Neural cell (in vitro differentiated cells): ENCODE results near the gene GPC3. TPM values are rescaled to one million over a fixed set of nuclear protein-coding genes. Genes with fewer than 3 reads are reported as not detected.

Source experiments
- H2AFZ ChIP-seq: fragments of 200-600, 300-800 bp; sonication (generic), shearing (Covaris generic); 2 replicates; pipeline ENCODE4 v1.6.0; 2014; ENCODE audit warnings: low read depth, mild to moderate bottlenecking, antibody characterized with exemption, low read length, moderate library complexity
- H3F3A ChIP-seq: fragments of 200-600 bp; shearing (Covaris generic); 2 replicates; pipeline ENCODE4 v1.6.1; 2016; ENCODE audit warnings: mild to moderate bottlenecking, moderate library complexity, mixed read lengths, antibody characterized with exemption, low read length; ENCODE audit not compliant: insufficient read depth, poor library complexity, severe bottlenecking
- H3K27ac ChIP-seq: fragments of 200-600, 300-800 bp; sonication (generic), shearing (Covaris generic); 2 replicates; pipeline ENCODE4 v1.5.1; 2014; ENCODE audit warnings: mild to moderate bottlenecking, low read length, moderate library complexity
- H3K27me3 ChIP-seq: fragments of 300-800, 200-600 bp; sonication (generic), shearing (Covaris generic); 2 replicates; pipeline ENCODE4 v1.6.0; 2014; ENCODE audit warnings: mild to moderate bottlenecking, low read depth, low read length, moderate library complexity; ENCODE audit not compliant: insufficient read depth
- H3K36me3 ChIP-seq: fragments of 300-800, 200-600 bp; sonication (generic), shearing (Covaris generic); 2 replicates; pipeline ENCODE4 v1.5.1; 2014; ENCODE audit warnings: mild to moderate bottlenecking, antibody characterized with exemption, low read length, moderate library complexity; ENCODE audit not compliant: insufficient read depth
- H3K4me2 ChIP-seq: fragments of 300-800, 200-600 bp; sonication (generic), shearing (Covaris generic); 2 replicates; pipeline ENCODE4 v1.6.0; 2014; ENCODE audit warnings: mild to moderate bottlenecking, low read length
- H3K4me3 ChIP-seq: fragments of 300-800, 200-600 bp; sonication (generic), shearing (Covaris generic); 2 replicates; pipeline ENCODE4 v1.5.1; 2014; ENCODE audit warnings: mild to moderate bottlenecking, low read length, moderate library complexity
- H3K79me2 ChIP-seq: fragments of 200-600 bp; shearing (Covaris generic); replicated peaks from 2 replicates; pipeline ENCODE4 v1.6.0; 2014; ENCODE audit warnings: mild to moderate bottlenecking, low read length, moderate library complexity; ENCODE audit not compliant: insufficient read depth
- H3K9ac ChIP-seq: fragments of 300-800, 200-600 bp; sonication (generic), shearing (Covaris generic); 2 replicates; pipeline ENCODE4 v1.6.1; 2016; ENCODE audit warnings: mild to moderate bottlenecking, low read length, mixed read lengths
- H3K9me2 ChIP-seq: fragments of 200-600 bp; shearing (Covaris generic); 2 replicates; pipeline ENCODE4 v1.6.1; 2016; ENCODE audit warnings: mild to moderate bottlenecking, low read length, mixed read lengths; ENCODE audit not compliant: insufficient read depth
- H3K9me3 ChIP-seq: fragments of 200-600, 300-800 bp; sonication (generic), shearing (Covaris generic); 2 replicates; pipeline ENCODE4 v1.6.1; 2016; ENCODE audit warnings: mild to moderate bottlenecking, mixed run types, low read length, moderate library complexity, mixed read lengths
- H4K20me1 ChIP-seq: fragments of 200-600 bp; shearing (Covaris generic); 2 replicates; pipeline ENCODE4 v1.6.1; 2016; ENCODE audit warnings: mild to moderate bottlenecking, mixed run types; ENCODE audit not compliant: insufficient read depth
- EP300 ChIP-seq: fragments of 450-650 bp; conservative IDR thresholded peaks from 2 replicates; pipeline ENCODE4 v1.6.1; 2014; ENCODE audit warnings: antibody characterized with exemption, mild to moderate bottlenecking, moderate library complexity; ENCODE audit not compliant: poor library complexity, severe bottlenecking
- EZH2 ChIP-seq: fragments of 200-600, 300-800 bp; shearing (Covaris generic), sonication (generic); IDR thresholded peaks from 2 replicates; pipeline ENCODE4 v1.6.1; 2014; ENCODE audit warnings: antibody characterized with exemption, low read length, borderline replicate concordance, mild to moderate bottlenecking; ENCODE audit not compliant: insufficient read depth, poor library complexity, severe bottlenecking
- MXI1 ChIP-seq: fragments of 450-650 bp; conservative IDR thresholded peaks from 2 replicates; pipeline ENCODE4 v1.6.1; 2014; ENCODE audit warnings: antibody characterized with exemption, mild to moderate bottlenecking; ENCODE audit not compliant: poor library complexity, severe bottlenecking
- POLR2AphosphoS5 ChIP-seq: IDR thresholded peaks from 2 replicates; pipeline ENCODE4 v1.6.1; 2012
- RAD21 ChIP-seq: fragments of 450-650 bp; conservative IDR thresholded peaks from 2 replicates; pipeline ENCODE4 v1.6.1; 2014; ENCODE audit warnings: antibody characterized with exemption, mild to moderate bottlenecking, moderate library complexity
- SMC3 ChIP-seq: fragments of 450-650 bp; conservative IDR thresholded peaks from 2 replicates; pipeline ENCODE4 v1.6.1; 2014; ENCODE audit warnings: antibody characterized with exemption, mild to moderate bottlenecking, moderate library complexity; ENCODE audit not compliant: poor library complexity
- TAF1 ChIP-seq: IDR thresholded peaks from 2 replicates; pipeline ENCODE4 v1.6.1; 2012; ENCODE audit warnings: low read depth
- polyA plus RNA-seq: library from polyadenylated mRNA; depleted of rRNA; stranded (reverse); fragments of >200 nt; gene quantifications from 2 replicates; pipeline ENCODE4 v1.2.3, GENCODE V29; 2014
- TF ChIP-seq, protein P1 (sequence below): fragments of 450-650 bp; IDR thresholded peaks from 2 replicates; pipeline ENCODE4 v1.5.1; 2014; ENCODE audit warnings: antibody characterized with exemption, mild to moderate bottlenecking, moderate library complexity; ENCODE audit not compliant: poor library complexity, severe bottlenecking
- TF ChIP-seq, protein P2 (sequence below): IDR thresholded peaks from 2 replicates; pipeline ENCODE4 v1.6.1; 2012; ENCODE audit warnings: borderline replicate concordance

The GPC3 gene
- polyA plus RNA-seq, 1 donor from 2014 or later = 2.1 TPM

DNA sequence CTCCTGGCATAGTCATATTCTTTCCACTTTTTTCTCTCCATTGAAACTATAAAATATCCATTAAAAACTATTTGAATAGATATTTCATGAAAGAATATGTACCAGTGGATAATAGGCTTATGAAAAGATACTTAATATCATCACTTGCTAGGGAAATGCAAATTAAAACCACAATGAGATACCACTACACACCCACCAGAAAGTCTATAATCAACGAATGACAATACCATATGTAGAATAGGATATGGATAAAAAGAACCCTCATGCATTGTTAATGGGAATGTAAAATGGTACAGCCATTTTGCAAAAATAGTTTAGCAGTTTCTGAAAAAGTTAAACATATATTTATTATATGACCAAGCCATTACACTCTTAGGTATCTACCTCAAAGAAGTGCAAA, 351.4 kb downstream of the GPC3 start:
- H3K27me3 ChIP-seq = no peaks in the 10 kb centered on the region
- H3K9me3 ChIP-seq = no peaks in the 10 kb centered on the region
- TF ChIP-seq EZH2 = no peak
- no peak for TF ChIP-seq EP300
- TF ChIP-seq MXI1 = no peak
- TF ChIP-seq, protein P1, sequence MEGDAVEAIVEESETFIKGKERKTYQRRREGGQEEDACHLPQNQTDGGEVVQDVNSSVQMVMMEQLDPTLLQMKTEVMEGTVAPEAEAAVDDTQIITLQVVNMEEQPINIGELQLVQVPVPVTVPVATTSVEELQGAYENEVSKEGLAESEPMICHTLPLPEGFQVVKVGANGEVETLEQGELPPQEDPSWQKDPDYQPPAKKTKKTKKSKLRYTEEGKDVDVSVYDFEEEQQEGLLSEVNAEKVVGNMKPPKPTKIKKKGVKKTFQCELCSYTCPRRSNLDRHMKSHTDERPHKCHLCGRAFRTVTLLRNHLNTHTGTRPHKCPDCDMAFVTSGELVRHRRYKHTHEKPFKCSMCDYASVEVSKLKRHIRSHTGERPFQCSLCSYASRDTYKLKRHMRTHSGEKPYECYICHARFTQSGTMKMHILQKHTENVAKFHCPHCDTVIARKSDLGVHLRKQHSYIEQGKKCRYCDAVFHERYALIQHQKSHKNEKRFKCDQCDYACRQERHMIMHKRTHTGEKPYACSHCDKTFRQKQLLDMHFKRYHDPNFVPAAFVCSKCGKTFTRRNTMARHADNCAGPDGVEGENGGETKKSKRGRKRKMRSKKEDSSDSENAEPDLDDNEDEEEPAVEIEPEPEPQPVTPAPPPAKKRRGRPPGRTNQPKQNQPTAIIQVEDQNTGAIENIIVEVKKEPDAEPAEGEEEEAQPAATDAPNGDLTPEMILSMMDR = no peak
- TF ChIP-seq, protein P2, sequence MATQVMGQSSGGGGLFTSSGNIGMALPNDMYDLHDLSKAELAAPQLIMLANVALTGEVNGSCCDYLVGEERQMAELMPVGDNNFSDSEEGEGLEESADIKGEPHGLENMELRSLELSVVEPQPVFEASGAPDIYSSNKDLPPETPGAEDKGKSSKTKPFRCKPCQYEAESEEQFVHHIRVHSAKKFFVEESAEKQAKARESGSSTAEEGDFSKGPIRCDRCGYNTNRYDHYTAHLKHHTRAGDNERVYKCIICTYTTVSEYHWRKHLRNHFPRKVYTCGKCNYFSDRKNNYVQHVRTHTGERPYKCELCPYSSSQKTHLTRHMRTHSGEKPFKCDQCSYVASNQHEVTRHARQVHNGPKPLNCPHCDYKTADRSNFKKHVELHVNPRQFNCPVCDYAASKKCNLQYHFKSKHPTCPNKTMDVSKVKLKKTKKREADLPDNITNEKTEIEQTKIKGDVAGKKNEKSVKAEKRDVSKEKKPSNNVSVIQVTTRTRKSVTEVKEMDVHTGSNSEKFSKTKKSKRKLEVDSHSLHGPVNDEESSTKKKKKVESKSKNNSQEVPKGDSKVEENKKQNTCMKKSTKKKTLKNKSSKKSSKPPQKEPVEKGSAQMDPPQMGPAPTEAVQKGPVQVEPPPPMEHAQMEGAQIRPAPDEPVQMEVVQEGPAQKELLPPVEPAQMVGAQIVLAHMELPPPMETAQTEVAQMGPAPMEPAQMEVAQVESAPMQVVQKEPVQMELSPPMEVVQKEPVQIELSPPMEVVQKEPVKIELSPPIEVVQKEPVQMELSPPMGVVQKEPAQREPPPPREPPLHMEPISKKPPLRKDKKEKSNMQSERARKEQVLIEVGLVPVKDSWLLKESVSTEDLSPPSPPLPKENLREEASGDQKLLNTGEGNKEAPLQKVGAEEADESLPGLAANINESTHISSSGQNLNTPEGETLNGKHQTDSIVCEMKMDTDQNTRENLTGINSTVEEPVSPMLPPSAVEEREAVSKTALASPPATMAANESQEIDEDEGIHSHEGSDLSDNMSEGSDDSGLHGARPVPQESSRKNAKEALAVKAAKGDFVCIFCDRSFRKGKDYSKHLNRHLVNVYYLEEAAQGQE = no peak
- no peak for TF ChIP-seq SMC3
- TF ChIP-seq RAD21 = no peak
- TF ChIP-seq TAF1 = no peak
- TF ChIP-seq POLR2AphosphoS5 = no peak

DNA sequence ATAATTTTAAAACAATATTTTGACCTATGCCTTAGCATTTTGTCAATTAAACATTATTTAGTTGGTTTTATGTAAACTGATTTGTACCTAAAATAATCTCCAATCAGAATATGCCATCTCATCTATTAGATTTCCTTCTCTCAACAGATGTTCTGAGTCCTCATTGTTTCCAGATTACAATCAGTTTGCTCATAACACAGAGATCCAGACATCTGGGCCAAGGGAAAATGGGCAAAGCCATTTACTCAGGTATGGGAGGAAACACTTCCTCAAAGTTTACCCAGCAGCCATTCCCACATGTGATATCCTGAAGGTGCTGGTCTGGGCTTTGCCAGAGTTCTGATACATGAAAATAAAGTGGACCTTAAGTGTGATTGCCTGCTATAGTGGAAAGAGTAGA, 352.2 kb downstream of the GPC3 start:
- TF ChIP-seq EP300 (no peak), SMC3 (no peak), EZH2 (no peak), POLR2AphosphoS5 (no peak), TAF1 (no peak), MXI1 (no peak), RAD21 (no peak)
- TF ChIP-seq, protein P2 = no peak
- H3K9me2 ChIP-seq = no peaks in the 10 kb centered on the region
- no peaks in the 10 kb centered on the region for H3K79me2 ChIP-seq
- no peak overlapping the region for H3K9ac ChIP-seq
- no peak overlapping the region for H3K4me3 ChIP-seq
- H3K27ac ChIP-seq = no peak overlapping the region
- H2AFZ ChIP-seq = no peak overlapping the region
- H3K4me2 ChIP-seq = no peak overlapping the region
- H4K20me1 ChIP-seq = no peaks in the 10 kb centered on the region
- H3F3A ChIP-seq = no peaks in the 10 kb centered on the region
- H3K9me3 ChIP-seq = no peaks in the 10 kb centered on the region
- H3K36me3 ChIP-seq = no peaks in the 10 kb centered on the region
- no peaks in the 10 kb centered on the region for H3K27me3 ChIP-seq

More for the DNA sequence above, 351.4 kb downstream of the GPC3 start:
- H3K9ac ChIP-seq = no peak overlapping the region
- H3K79me2 ChIP-seq = no peaks in the 10 kb centered on the region
- no peak overlapping the region for H2AFZ ChIP-seq
- H3K4me3 ChIP-seq = no peak overlapping the region
- no peaks in the 10 kb centered on the region for H3F3A ChIP-seq
- no peaks in the 10 kb centered on the region for H3K36me3 ChIP-seq
- H3K27ac ChIP-seq = no peak overlapping the region
- no peaks in the 10 kb centered on the region for H3K9me2 ChIP-seq
- H3K4me2 ChIP-seq = no peak overlapping the region
- no peaks in the 10 kb centered on the region for H4K20me1 ChIP-seq
